NCI-H2196 (cell line): ENCODE data around the gene RIPOR3.
A peak's percentile ranks its signal among the peaks of the same experiment; 100 is the strongest.
"Not testable (repeated sequence)": the region's sequence is repeated elsewhere in the genome, so short reads cannot be mapped to it uniquely, and the experiment has no call there.

Experiments
- DNase-seq: peaks from one replicate; lab custom pipeline; 2025; ENCODE audit not compliant: unreplicated experiment; lab: John Stamatoyannopoulos, UW

RIPOR3 gene

GRCh38 chr20:50559856-50560638, 131.3 kb downstream of the RIPOR3 start:
- DNase-seq, result no peak

- DNase-seq, result no peak
Observed at GRCh38 chr20:50559149-50559548, 132.2 kb downstream of the RIPOR3 start.

- DNase-seq, result no peak
Observed at GRCh38 chr20:50558483-50558925, 132.8 kb downstream of the RIPOR3 start.

- DNase-seq, result no peak
Observed at GRCh38 chr20:50557549-50558134, 133.7 kb downstream of the RIPOR3 start.

GRCh38 chr20:50555662-50556061, 135.7 kb downstream of the RIPOR3 start:
- DNase-seq, result peak; percentile 11

- no peak for DNase-seq
Observed at GRCh38 chr20:50554694-50555579, 136.4 kb downstream of the RIPOR3 start.

GRCh38 chr20:50552979-50553378, 138.4 kb downstream of the RIPOR3 start:
- no peak for DNase-seq

GRCh38 chr20:50551288-50551687, 140.1 kb downstream of the RIPOR3 start:
- DNase-seq, result no peak

- no peak for DNase-seq
Observed at GRCh38 chr20:50550531-50550930, 140.8 kb downstream of the RIPOR3 start.

GRCh38 chr20:50548396-50548795, 142.9 kb downstream of the RIPOR3 start:
- no peak for DNase-seq

GRCh38 chr20:50547964-50548363, 143.4 kb downstream of the RIPOR3 start:
- no peak for DNase-seq

GRCh38 chr20:50546729-50547314, 144.5 kb downstream of the RIPOR3 start:
- DNase-seq, result no peak

GRCh38 chr20:50545126-50545525, 146.2 kb downstream of the RIPOR3 start:
- DNase-seq, result no peak

- DNase-seq, result no peak
Observed at GRCh38 chr20:50543326-50543725, 148.0 kb downstream of the RIPOR3 start.

- no peak for DNase-seq
Observed at GRCh38 chr20:50541606-50542041, 149.7 kb downstream of the RIPOR3 start.

GRCh38 chr20:50540620-50541605, 150.4 kb downstream of the RIPOR3 start:
- DNase-seq, result no peak

GRCh38 chr20:50539798-50540197, 151.5 kb downstream of the RIPOR3 start:
- DNase-seq, result not testable (repeated sequence)

- no peak for DNase-seq
Observed at GRCh38 chr20:50538276-50538675, 153.1 kb downstream of the RIPOR3 start.

GRCh38 chr20:50537546-50538201, 153.7 kb downstream of the RIPOR3 start:
- DNase-seq, result no peak
